Type B pancreatic cell (in vitro differentiated cells): ENCODE measurements around the gene DDHD1. TPM values are rescaled to one million over a fixed set of nuclear protein-coding genes. Genes with fewer than 3 reads are reported as not detected.

Experiments used
- DNase-seq: peaks from one replicate; pipeline ENCODE4 v3.0.0; 2021; ENCODE audit warnings: mixed read lengths; ENCODE audit not compliant: unreplicated experiment; ENCODE audit errors: extremely low spot score
- H3K27ac Mint-ChIP-seq: 2 replicates; pipeline ENCODE4 v1.8.0; 2021; ENCODE audit warnings: mild to moderate bottlenecking, mixed read lengths
- H3K27me3 Mint-ChIP-seq: 2 replicates; pipeline ENCODE4 v1.8.0; 2021; ENCODE audit warnings: mixed read lengths
- H3K36me3 Mint-ChIP-seq: 2 replicates; pipeline ENCODE4 v1.8.0; 2021; ENCODE audit warnings: mixed read lengths
- H3K4me1 Mint-ChIP-seq: one replicate; pipeline ENCODE4 v1.8.0; 2021; ENCODE audit warnings: mixed read lengths; ENCODE audit not compliant: unreplicated experiment
- H3K4me3 Mint-ChIP-seq: 2 replicates; pipeline ENCODE4 v1.8.0; 2021; ENCODE audit warnings: mild to moderate bottlenecking, mixed read lengths
- H3K9me3 Mint-ChIP-seq: 2 replicates; pipeline ENCODE4 v1.8.0; 2021; ENCODE audit warnings: mixed read lengths
- total RNA-seq: library from RNA; stranded (reverse); gene quantifications from 2 replicates; pipeline ENCODE4 v1.2.1, GENCODE V29; 2021; ENCODE audit warnings: low replicate concordance
- TF ChIP-seq, protein P1 (sequence below): fragments of 200-600 bp; sonication (generic); conservative IDR thresholded peaks from 2 replicates; pipeline ENCODE4 v1.5.0; 2021; ENCODE audit warnings: antibody characterized with exemption, mild to moderate bottlenecking

The DDHD1 gene
- total RNA-seq, 1 donor from 2014 or later, result 19.1 TPM

DNA sequence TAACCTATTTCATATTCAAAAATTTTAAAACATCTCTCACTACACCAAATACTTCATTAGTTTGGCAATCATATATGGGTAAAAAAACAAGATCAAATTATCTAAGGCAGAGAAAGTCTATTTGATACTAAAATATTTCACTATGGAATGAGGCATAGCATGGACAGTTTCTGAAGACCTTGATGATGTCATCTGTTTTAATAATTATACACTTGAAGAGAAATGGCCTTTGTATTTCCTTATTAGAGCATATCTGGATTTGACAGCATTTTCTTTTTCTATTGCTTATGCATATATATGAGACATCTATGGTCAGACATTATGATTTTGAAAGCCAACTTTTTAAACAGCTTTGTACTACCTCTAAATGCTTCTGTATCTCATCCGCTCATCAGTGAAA lies 88.6 kb downstream of the DDHD1 start:
- TF ChIP-seq, protein P1, sequence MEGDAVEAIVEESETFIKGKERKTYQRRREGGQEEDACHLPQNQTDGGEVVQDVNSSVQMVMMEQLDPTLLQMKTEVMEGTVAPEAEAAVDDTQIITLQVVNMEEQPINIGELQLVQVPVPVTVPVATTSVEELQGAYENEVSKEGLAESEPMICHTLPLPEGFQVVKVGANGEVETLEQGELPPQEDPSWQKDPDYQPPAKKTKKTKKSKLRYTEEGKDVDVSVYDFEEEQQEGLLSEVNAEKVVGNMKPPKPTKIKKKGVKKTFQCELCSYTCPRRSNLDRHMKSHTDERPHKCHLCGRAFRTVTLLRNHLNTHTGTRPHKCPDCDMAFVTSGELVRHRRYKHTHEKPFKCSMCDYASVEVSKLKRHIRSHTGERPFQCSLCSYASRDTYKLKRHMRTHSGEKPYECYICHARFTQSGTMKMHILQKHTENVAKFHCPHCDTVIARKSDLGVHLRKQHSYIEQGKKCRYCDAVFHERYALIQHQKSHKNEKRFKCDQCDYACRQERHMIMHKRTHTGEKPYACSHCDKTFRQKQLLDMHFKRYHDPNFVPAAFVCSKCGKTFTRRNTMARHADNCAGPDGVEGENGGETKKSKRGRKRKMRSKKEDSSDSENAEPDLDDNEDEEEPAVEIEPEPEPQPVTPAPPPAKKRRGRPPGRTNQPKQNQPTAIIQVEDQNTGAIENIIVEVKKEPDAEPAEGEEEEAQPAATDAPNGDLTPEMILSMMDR, result no peak
- Mint-ChIP-seq H3K27me3 (no peaks in the 10 kb centered on the region), H3K4me3 (no peak overlapping the region), H3K4me1 (no peaks in the 10 kb centered on the region), H3K27ac (no peak overlapping the region), H3K36me3 (peaks cover 13% of the 10 kb centered on the region), H3K9me3 (no peaks in the 10 kb centered on the region)
- DNase-seq, result no peak

DNA sequence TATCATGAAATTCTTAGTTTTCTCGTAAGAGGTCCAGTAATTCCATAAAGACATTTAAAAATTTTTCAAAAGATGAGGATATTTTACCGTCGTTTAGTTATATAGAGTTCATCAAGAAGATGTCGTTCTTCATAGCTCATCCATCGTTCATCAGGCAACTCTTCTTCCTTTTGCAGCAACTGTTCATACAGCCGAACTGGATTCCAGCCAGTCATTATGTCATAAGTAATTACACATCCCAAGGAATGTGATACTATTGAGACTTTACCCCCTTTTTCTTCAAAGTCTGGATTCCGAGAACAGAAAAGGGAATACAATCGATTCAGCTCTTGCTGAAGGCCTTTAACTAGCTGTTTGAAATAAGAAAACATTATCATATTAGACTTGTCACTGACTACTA lies 90.3 kb downstream of the DDHD1 start:
- Mint-ChIP-seq H3K27ac (no peak overlapping the region), H3K4me3 (no peak overlapping the region), H3K27me3 (no peaks in the 10 kb centered on the region), H3K9me3 (no peaks in the 10 kb centered on the region), H3K4me1 (no peaks in the 10 kb centered on the region), H3K36me3 (peaks cover 17% of the 10 kb centered on the region)
- DNase-seq, result no peak
- TF ChIP-seq, protein P1, result no peak

DNA sequence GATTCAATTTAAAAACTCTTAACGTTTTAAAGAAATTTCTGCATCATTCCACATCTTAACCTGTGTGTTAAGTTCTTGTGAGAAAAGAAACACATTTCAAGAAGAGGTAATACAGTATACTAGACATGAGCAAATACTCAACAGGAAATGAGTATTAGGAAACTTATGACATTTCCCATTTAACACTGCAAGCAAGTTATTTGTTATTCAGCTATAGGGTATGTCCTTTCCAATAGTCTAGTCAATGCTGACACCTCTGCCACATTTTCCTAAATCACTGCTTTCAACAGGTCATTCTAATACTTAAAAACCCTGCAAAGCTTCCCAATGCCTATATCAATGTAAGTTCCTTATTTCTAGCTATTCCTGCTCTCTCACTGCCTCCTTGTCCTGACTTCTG lies 93.1 kb downstream of the DDHD1 start:
- Mint-ChIP-seq H3K9me3 (no peaks in the 10 kb centered on the region), H3K27ac (no peak overlapping the region), H3K36me3 (peaks cover 17% of the 10 kb centered on the region), H3K4me3 (no peak overlapping the region), H3K27me3 (no peaks in the 10 kb centered on the region), H3K4me1 (no peaks in the 10 kb centered on the region)
- DNase-seq, result no peak
- TF ChIP-seq, protein P1, result no peak

DNA sequence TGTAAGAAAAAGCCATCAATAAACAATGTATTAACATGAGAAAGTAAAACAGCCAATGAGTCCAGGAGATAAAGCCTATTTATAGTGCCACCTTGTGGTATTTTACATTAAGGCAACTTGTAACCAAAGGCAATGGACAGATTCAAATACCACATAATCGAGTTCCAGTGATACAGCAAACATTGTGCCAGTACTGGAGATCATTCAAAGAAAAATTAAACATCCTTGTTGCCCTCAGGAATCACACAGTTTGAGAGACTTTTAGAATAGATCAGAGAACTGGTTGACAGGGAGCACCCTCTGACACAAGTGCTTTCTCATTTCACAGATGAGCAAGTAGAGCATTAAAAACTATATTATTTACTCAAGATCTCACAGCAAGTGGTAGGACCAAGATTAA lies 98.1 kb downstream of the DDHD1 start:
- no peak for DNase-seq
- Mint-ChIP-seq H3K4me3 (no peak overlapping the region), H3K27me3 (no peaks in the 10 kb centered on the region), H3K4me1 (no peaks in the 10 kb centered on the region), H3K27ac (no peak overlapping the region), H3K9me3 (no peaks in the 10 kb centered on the region), H3K36me3 (peaks cover 4% of the 10 kb centered on the region)
- TF ChIP-seq, protein P1, result peak; percentile 90

DNA sequence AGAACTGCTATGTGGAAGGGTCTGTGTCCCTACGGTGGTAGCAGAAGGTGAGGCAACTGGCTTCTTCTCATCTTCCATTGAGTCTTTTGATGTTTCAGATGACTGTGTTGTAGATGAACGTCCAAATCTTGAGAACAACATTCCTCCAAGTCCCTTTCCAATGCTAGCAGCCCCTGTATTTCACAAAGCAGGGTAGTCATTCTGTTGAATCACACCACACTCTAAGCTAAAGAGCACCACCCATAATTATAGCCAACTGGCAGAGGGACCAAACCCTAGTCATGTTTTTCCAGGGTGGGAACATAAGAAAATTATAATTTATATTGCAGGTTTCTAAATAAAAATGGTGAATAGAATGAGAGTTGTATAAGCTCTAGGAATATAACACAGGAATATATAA lies 98.7 kb downstream of the DDHD1 start:
- H3K27me3 Mint-ChIP-seq, result no peaks in the 10 kb centered on the region
- no peaks in the 10 kb centered on the region for H3K4me1 Mint-ChIP-seq
- TF ChIP-seq, protein P1, result no peak
- DNase-seq, result no peak
- H3K4me3 Mint-ChIP-seq, result no peak overlapping the region
- no peaks in the 10 kb centered on the region for H3K9me3 Mint-ChIP-seq
- H3K36me3 Mint-ChIP-seq, result peaks cover 8% of the 10 kb centered on the region
- no peak overlapping the region for H3K27ac Mint-ChIP-seq

DNA sequence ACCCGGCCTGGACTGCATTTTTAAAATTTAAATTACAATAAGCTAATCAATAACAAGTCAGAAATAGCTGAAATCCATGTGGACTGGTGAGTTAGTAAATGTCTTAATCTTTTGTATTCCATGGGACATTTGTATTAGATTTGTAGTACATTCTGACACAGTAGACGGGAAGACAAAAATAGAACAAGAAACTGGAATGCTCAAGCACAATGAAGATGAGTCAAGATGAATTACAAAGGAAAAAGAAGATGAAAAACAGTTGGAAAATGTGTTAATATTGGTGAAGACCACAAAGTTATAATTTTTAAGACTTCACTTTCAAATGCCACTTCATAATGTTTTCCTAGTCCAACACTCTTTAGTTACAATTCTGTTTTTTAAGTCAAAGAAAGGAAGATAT lies 104.5 kb downstream of the DDHD1 start:
- DNase-seq, result no peak
- Mint-ChIP-seq H3K9me3 (no peaks in the 10 kb centered on the region), H3K36me3 (peaks cover 8% of the 10 kb centered on the region), H3K27ac (no peak overlapping the region), H3K4me3 (no peak overlapping the region), H3K27me3 (no peaks in the 10 kb centered on the region), H3K4me1 (no peaks in the 10 kb centered on the region)
- TF ChIP-seq, protein P1, result no peak
